HCT116 (cell line): Measurements from ENCODE around the gene FSCN2. TPM values are rescaled to one million over a fixed set of nuclear protein-coding genes. Genes with fewer than 3 reads are reported as not detected.

Experiments
- ATAC-seq: fragments of 200-7000 bp; cut with Tn5 transposase; 2 replicates; pipeline ENCODE4 v1.9.1; 2020; ENCODE audit warnings: mild to moderate bottlenecking, moderate library complexity
- BruUV-seq: library from RNA; stranded (reverse); fragments of 400-500 nt; replicated peaks from 2 replicates; lab custom pipeline; 2021; lab: Mats Ljungman, UMichigan
- CTCF ChIA-PET: fragments of 300-600 bp; sonication (Branson Sonifier 250); formaldehyde crosslinking; loops from one replicate; lab custom pipeline; 2021; ENCODE audit warnings: antibody characterized with exemption; lab: Charles Lee
- POLR2A ChIA-PET: fragments of 300-600, 350-600 bp; sonication (Branson Sonifier 250); formaldehyde crosslinking; loops from one replicate; lab custom pipeline; 2021; ENCODE audit warnings: antibody characterized with exemption; lab: Charles Lee
- RAD21 ChIA-PET, 2 experiments: fragments of 300-600 bp; sonication (Branson Sonifier 250); formaldehyde crosslinking; loops; one replicate each; lab custom pipeline; 2023; ENCODE audit warnings: low total read pairs in 2 of 2; ENCODE audit not compliant: uncharacterized antibody in 2 of 2, unreplicated experiment in 2 of 2, low non-redundant PET in 1 of 2; lab: Charles Lee
- DNase-seq: peaks from one replicate; pipeline ENCODE4 v3.0.0-alpha.2; 2010; ENCODE audit warnings: low read depth, low spot score
- H2AFZ ChIP-seq: fragments of 200-600 bp; shearing (Covaris generic), sonication (generic); 2 replicates; pipeline ENCODE4 v1.6.1; 2017; ENCODE audit warnings: low read depth, mixed run types, mixed read lengths, antibody characterized with exemption, low read length; ENCODE audit not compliant: poor library complexity, severe bottlenecking
- H3K27ac ChIP-seq: 2 replicates; pipeline ENCODE4 v1.5.1; 2012; ENCODE audit warnings: low read depth, low read length
- H3K27me3 ChIP-seq: fragments of 200-600 bp; sonication (generic); 2 replicates; pipeline ENCODE4 v1.6.1; 2016; ENCODE audit warnings: mixed run types, low read length, mixed read lengths; ENCODE audit not compliant: insufficient read depth
- H3K36me3 ChIP-seq, 2 experiments: fragments of 200-500 bp in 1 of 2; fragments of 200-600 bp in 1 of 2; sonication (Bioruptor generic) in 1 of 2; sonication (generic) in 1 of 2; 2 replicates each; pipeline versions ENCODE4 v1.5.1 to v1.6.1; 2014 to 2016; ENCODE audit warnings: low read length in 2 of 2, inconsistent platforms in 1 of 2, mixed read lengths in 1 of 2, mixed run types in 1 of 2; ENCODE audit not compliant: insufficient read depth in 2 of 2, control insufficient read depth in 1 of 2
- H3K4me1 ChIP-seq, 2 experiments: fragments of 200-600 bp in 1 of 2; sonication (generic) in 1 of 2; 2 replicates each; pipeline versions ENCODE4 v1.5.1 to v1.6.1; 2012 to 2017; ENCODE audit warnings: low read length in 2 of 2, inconsistent platforms in 1 of 2, mild to moderate bottlenecking in 1 of 2, mixed read lengths in 1 of 2, mixed run types in 1 of 2, moderate library complexity in 1 of 2; ENCODE audit not compliant: insufficient read depth in 2 of 2, control insufficient read depth in 1 of 2
- H3K4me2 ChIP-seq: fragments of 200-600 bp; sonication (generic); 2 replicates; pipeline ENCODE4 v1.6.1; 2017; ENCODE audit warnings: mixed run types, low read length, mixed read lengths
- H3K4me3 ChIP-seq, 2 experiments: fragments of 200-600 bp in 1 of 2; sonication (generic) in 1 of 2; replicated peaks in 1 of 2; 2 replicates each; pipeline ENCODE4 v1.5.1; 2011 to 2016; ENCODE audit warnings: low read length in 2 of 2, control low read depth in 1 of 2, low read depth in 1 of 2, mild to moderate bottlenecking in 1 of 2, mixed read lengths in 1 of 2, mixed run types in 1 of 2
- H3K79me2 ChIP-seq: fragments of 200-600 bp; sonication (generic); 2 replicates; pipeline ENCODE4 v1.6.1; 2017; ENCODE audit warnings: mild to moderate bottlenecking, mixed run types, low read length, moderate library complexity, mixed read lengths; ENCODE audit not compliant: insufficient read depth
- H3K9ac ChIP-seq: fragments of 200-600 bp; sonication (generic); 2 replicates; pipeline ENCODE4 v1.6.1; 2016; ENCODE audit warnings: low read length, mixed read lengths
- H3K9me2 ChIP-seq: fragments of 200-600 bp; sonication (generic), shearing (Covaris generic); 2 replicates; pipeline ENCODE4 v1.6.1; 2017; ENCODE audit warnings: mixed run types, mild to moderate bottlenecking, moderate library complexity; ENCODE audit not compliant: insufficient read depth
- H3K9me3 ChIP-seq, 2 experiments: fragments of 200-500 bp in 1 of 2; fragments of 200-600 bp in 1 of 2; sonication (Bioruptor generic) in 1 of 2; sonication (generic) in 1 of 2; 2 replicates each; pipeline ENCODE4 v1.6.1; 2014 to 2017; ENCODE audit warnings: low read length in 2 of 2, mixed read lengths in 2 of 2, inconsistent platforms in 1 of 2, low read depth in 1 of 2, mild to moderate bottlenecking in 1 of 2, mixed run types in 1 of 2, moderate library complexity in 1 of 2; ENCODE audit not compliant: control insufficient read depth in 1 of 2, insufficient read depth in 1 of 2
- H4K20me1 ChIP-seq: fragments of 200-600 bp; sonication (generic), shearing (Covaris generic); 2 replicates; pipeline ENCODE4 v1.6.1; 2017; ENCODE audit warnings: mixed run types, mild to moderate bottlenecking, moderate library complexity; ENCODE audit not compliant: insufficient read depth
- CTCF ChIP-seq, 3 experiments: fragments of 200-600 bp in 1 of 3; sonication (generic) in 1 of 3; IDR thresholded peaks in 2 of 3; conservative IDR thresholded peaks in 1 of 3; 2 replicates each; pipeline ENCODE4 v1.5.1; 2012 to 2017; ENCODE audit warnings: low read depth in 2 of 3, low read length in 2 of 3, antibody characterized with exemption in 1 of 3, borderline replicate concordance in 1 of 3, control low read depth in 1 of 3, mild to moderate bottlenecking in 1 of 3, mixed read lengths in 1 of 3, mixed run types in 1 of 3, moderate library complexity in 1 of 3; ENCODE audit not compliant: insufficient read depth in 1 of 3
- EGR1 ChIP-seq: IDR thresholded peaks from 2 replicates; pipeline ENCODE4 v1.6.1; 2012; ENCODE audit warnings: low read depth
- EZH2phosphoT487 ChIP-seq: fragments of 200-600 bp; IDR thresholded peaks from 2 replicates; pipeline ENCODE4 v1.6.1; 2018; ENCODE audit warnings: antibody characterized with exemption, borderline replicate concordance
- FOSL1 ChIP-seq: IDR thresholded peaks from 2 replicates; pipeline ENCODE4 v1.6.1; 2012; ENCODE audit warnings: low read depth
- MAX ChIP-seq: IDR thresholded peaks from 2 replicates; pipeline ENCODE4 v1.6.1; 2012
- POLR2AphosphoS5 ChIP-seq: IDR thresholded peaks from 2 replicates; pipeline ENCODE4 v1.6.1; 2011; ENCODE audit warnings: mild to moderate bottlenecking, low read depth, low read length, moderate library complexity
- REST ChIP-seq: IDR thresholded peaks from 2 replicates; pipeline ENCODE4 v1.6.1; 2012; ENCODE audit warnings: low read depth
- TCF7L2 ChIP-seq: IDR thresholded peaks from 2 replicates; pipeline ENCODE4 v1.7.0; 2011; ENCODE audit warnings: borderline replicate concordance, inconsistent platforms; ENCODE audit not compliant: insufficient read depth, insufficient read length; ENCODE audit errors: extremely low read depth
- ZFX ChIP-seq: fragments of 450-650 bp; IDR thresholded peaks from 2 replicates; pipeline ENCODE4 v1.6.1; 2017
- intact Hi-C: fragments of 100-400 bp; cut with micrococcal nuclease; formaldehyde crosslinking; loops from 2 replicates; pipeline ENCODE4 v1.10.0; 2022
- total RNA-seq: library from RNA; stranded (reverse); gene quantifications from one replicate; pipeline ENCODE4 v1.2.1, GENCODE V29; 2021; ENCODE audit not compliant: unreplicated experiment

Gene FSCN2
- total RNA-seq, 1 experiment from 2014 or later = 10.1 TPM

GRCh38 chr17:81500047-81500446 is 28.1 kb upstream of the FSCN2 start:
- no peaks in the 10 kb centered on the region for H3K9me3 ChIP-seq
- H3K9ac ChIP-seq = no peak overlapping the region
- ChIA-PET POLR2A (interaction anchor here (1.2 to 3.9 kb wide), 2 partner anchors 9 to 12 kb away, joined by 4 to 26 read pairs; partner anchors contain the start of gene ACTG1), RAD21 (no interaction called here), CTCF (no interaction called here)
- no peak overlapping the region for H3K4me3 ChIP-seq
- H3K4me2 ChIP-seq = peak overlapping the region; percentile 9; the same call in 1 of the 2 replicates
- no peak for TF ChIP-seq ZFX
- TF ChIP-seq TCF7L2 = no peak
- no peak for TF ChIP-seq REST
- TF ChIP-seq CTCF (IDR thresholded peaks at IDR 0.05 in 2 of 3, conservative IDR thresholded peaks at IDR 0.05 in 1 of 3; ENCODE audit: borderline replicate concordance in 1 of 3, insufficient read depth in 1 of 3, low read depth in 2 of 3, low read length in 2 of 3) = no peak
- no peak for TF ChIP-seq FOSL1
- TF ChIP-seq POLR2AphosphoS5 = no peak
- no peak for TF ChIP-seq EZH2phosphoT487
- no peak for TF ChIP-seq MAX
- no peak for TF ChIP-seq EGR1
- H3K9me2 ChIP-seq = no peaks in the 10 kb centered on the region
- H3K36me3 ChIP-seq = no peaks in the 10 kb centered on the region
- H3K27ac ChIP-seq = no peak overlapping the region
- no peaks in the 10 kb centered on the region for H3K79me2 ChIP-seq
- no TSS peak for BruUV-seq
- DNase-seq = no peak
- intact Hi-C loops = no loop called here
- H3K27me3 ChIP-seq = no peaks in the 10 kb centered on the region
- no peak for ATAC-seq
- H3K4me1 ChIP-seq = peaks cover 2 to 13% of the 10 kb centered on the region in 2 experiments; a peak in 3 of 4 replicates
- H2AFZ ChIP-seq = no peak overlapping the region
- H4K20me1 ChIP-seq = no peaks in the 10 kb centered on the region
